ENCODE measurements around the gene CDH13.

DNA sequence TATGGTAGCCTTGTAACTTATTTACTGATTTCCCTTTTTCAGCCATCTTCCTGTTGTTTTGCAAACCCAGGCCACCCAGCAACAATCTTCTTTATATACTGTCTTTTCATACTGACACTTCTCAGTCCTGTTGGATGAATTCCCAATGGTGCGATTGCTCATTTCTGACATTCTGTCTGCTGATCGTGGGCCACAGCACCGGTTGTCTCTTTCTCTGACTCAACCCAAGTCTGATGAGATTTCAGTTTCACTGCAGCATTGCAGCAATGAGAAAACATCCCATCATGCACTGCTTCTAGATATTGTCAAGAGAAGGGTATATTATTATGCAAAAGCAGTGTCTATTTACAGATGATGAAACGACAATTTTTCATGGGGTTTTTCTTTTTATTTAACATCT is 831.8 kb downstream of the CDH13 start:
- TF ChIP-seq, protein P1, sequence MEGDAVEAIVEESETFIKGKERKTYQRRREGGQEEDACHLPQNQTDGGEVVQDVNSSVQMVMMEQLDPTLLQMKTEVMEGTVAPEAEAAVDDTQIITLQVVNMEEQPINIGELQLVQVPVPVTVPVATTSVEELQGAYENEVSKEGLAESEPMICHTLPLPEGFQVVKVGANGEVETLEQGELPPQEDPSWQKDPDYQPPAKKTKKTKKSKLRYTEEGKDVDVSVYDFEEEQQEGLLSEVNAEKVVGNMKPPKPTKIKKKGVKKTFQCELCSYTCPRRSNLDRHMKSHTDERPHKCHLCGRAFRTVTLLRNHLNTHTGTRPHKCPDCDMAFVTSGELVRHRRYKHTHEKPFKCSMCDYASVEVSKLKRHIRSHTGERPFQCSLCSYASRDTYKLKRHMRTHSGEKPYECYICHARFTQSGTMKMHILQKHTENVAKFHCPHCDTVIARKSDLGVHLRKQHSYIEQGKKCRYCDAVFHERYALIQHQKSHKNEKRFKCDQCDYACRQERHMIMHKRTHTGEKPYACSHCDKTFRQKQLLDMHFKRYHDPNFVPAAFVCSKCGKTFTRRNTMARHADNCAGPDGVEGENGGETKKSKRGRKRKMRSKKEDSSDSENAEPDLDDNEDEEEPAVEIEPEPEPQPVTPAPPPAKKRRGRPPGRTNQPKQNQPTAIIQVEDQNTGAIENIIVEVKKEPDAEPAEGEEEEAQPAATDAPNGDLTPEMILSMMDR (IDR thresholded peaks at IDR 0.05; ENCODE audit: insufficient read depth, low read length) = no peak
- TF ChIP-seq POLR2AphosphoS5 (IDR thresholded peaks at IDR 0.05; ENCODE audit: low read depth) = no peak
